Neural cell (in vitro differentiated cells): Measurements from ENCODE around the gene MPPED1. TPM values are rescaled to one million over a fixed set of nuclear protein-coding genes. Genes with fewer than 3 reads are reported as not detected.

Source experiments
- H2AFZ ChIP-seq: fragments of 200-600, 300-800 bp; sonication (generic), shearing (Covaris generic); 2 replicates; pipeline ENCODE4 v1.6.0; 2014; ENCODE audit warnings: low read depth, mild to moderate bottlenecking, antibody characterized with exemption, low read length, moderate library complexity
- H3F3A ChIP-seq: fragments of 200-600 bp; shearing (Covaris generic); 2 replicates; pipeline ENCODE4 v1.6.1; 2016; ENCODE audit warnings: mild to moderate bottlenecking, moderate library complexity, mixed read lengths, antibody characterized with exemption, low read length; ENCODE audit not compliant: insufficient read depth, poor library complexity, severe bottlenecking
- H3K27ac ChIP-seq: fragments of 200-600, 300-800 bp; sonication (generic), shearing (Covaris generic); 2 replicates; pipeline ENCODE4 v1.5.1; 2014; ENCODE audit warnings: mild to moderate bottlenecking, low read length, moderate library complexity
- H3K27me3 ChIP-seq: fragments of 300-800, 200-600 bp; sonication (generic), shearing (Covaris generic); 2 replicates; pipeline ENCODE4 v1.6.0; 2014; ENCODE audit warnings: mild to moderate bottlenecking, low read depth, low read length, moderate library complexity; ENCODE audit not compliant: insufficient read depth
- H3K36me3 ChIP-seq: fragments of 300-800, 200-600 bp; sonication (generic), shearing (Covaris generic); 2 replicates; pipeline ENCODE4 v1.5.1; 2014; ENCODE audit warnings: mild to moderate bottlenecking, antibody characterized with exemption, low read length, moderate library complexity; ENCODE audit not compliant: insufficient read depth
- H3K4me2 ChIP-seq: fragments of 300-800, 200-600 bp; sonication (generic), shearing (Covaris generic); 2 replicates; pipeline ENCODE4 v1.6.0; 2014; ENCODE audit warnings: mild to moderate bottlenecking, low read length
- H3K4me3 ChIP-seq: fragments of 300-800, 200-600 bp; sonication (generic), shearing (Covaris generic); 2 replicates; pipeline ENCODE4 v1.5.1; 2014; ENCODE audit warnings: mild to moderate bottlenecking, low read length, moderate library complexity
- H3K79me2 ChIP-seq: fragments of 200-600 bp; shearing (Covaris generic); replicated peaks from 2 replicates; pipeline ENCODE4 v1.6.0; 2014; ENCODE audit warnings: mild to moderate bottlenecking, low read length, moderate library complexity; ENCODE audit not compliant: insufficient read depth
- H3K9ac ChIP-seq: fragments of 300-800, 200-600 bp; sonication (generic), shearing (Covaris generic); 2 replicates; pipeline ENCODE4 v1.6.1; 2016; ENCODE audit warnings: mild to moderate bottlenecking, low read length, mixed read lengths
- H3K9me2 ChIP-seq: fragments of 200-600 bp; shearing (Covaris generic); 2 replicates; pipeline ENCODE4 v1.6.1; 2016; ENCODE audit warnings: mild to moderate bottlenecking, low read length, mixed read lengths; ENCODE audit not compliant: insufficient read depth
- H3K9me3 ChIP-seq: fragments of 200-600, 300-800 bp; sonication (generic), shearing (Covaris generic); 2 replicates; pipeline ENCODE4 v1.6.1; 2016; ENCODE audit warnings: mild to moderate bottlenecking, mixed run types, low read length, moderate library complexity, mixed read lengths
- H4K20me1 ChIP-seq: fragments of 200-600 bp; shearing (Covaris generic); 2 replicates; pipeline ENCODE4 v1.6.1; 2016; ENCODE audit warnings: mild to moderate bottlenecking, mixed run types; ENCODE audit not compliant: insufficient read depth
- EP300 ChIP-seq: fragments of 450-650 bp; conservative IDR thresholded peaks from 2 replicates; pipeline ENCODE4 v1.6.1; 2014; ENCODE audit warnings: antibody characterized with exemption, mild to moderate bottlenecking, moderate library complexity; ENCODE audit not compliant: poor library complexity, severe bottlenecking
- EZH2 ChIP-seq: fragments of 200-600, 300-800 bp; shearing (Covaris generic), sonication (generic); IDR thresholded peaks from 2 replicates; pipeline ENCODE4 v1.6.1; 2014; ENCODE audit warnings: antibody characterized with exemption, low read length, borderline replicate concordance, mild to moderate bottlenecking; ENCODE audit not compliant: insufficient read depth, poor library complexity, severe bottlenecking
- MXI1 ChIP-seq: fragments of 450-650 bp; conservative IDR thresholded peaks from 2 replicates; pipeline ENCODE4 v1.6.1; 2014; ENCODE audit warnings: antibody characterized with exemption, mild to moderate bottlenecking; ENCODE audit not compliant: poor library complexity, severe bottlenecking
- POLR2AphosphoS5 ChIP-seq: IDR thresholded peaks from 2 replicates; pipeline ENCODE4 v1.6.1; 2012
- RAD21 ChIP-seq: fragments of 450-650 bp; conservative IDR thresholded peaks from 2 replicates; pipeline ENCODE4 v1.6.1; 2014; ENCODE audit warnings: antibody characterized with exemption, mild to moderate bottlenecking, moderate library complexity
- SMC3 ChIP-seq: fragments of 450-650 bp; conservative IDR thresholded peaks from 2 replicates; pipeline ENCODE4 v1.6.1; 2014; ENCODE audit warnings: antibody characterized with exemption, mild to moderate bottlenecking, moderate library complexity; ENCODE audit not compliant: poor library complexity
- TAF1 ChIP-seq: IDR thresholded peaks from 2 replicates; pipeline ENCODE4 v1.6.1; 2012; ENCODE audit warnings: low read depth
- polyA plus RNA-seq: library from polyadenylated mRNA; depleted of rRNA; stranded (reverse); fragments of >200 nt; gene quantifications from 2 replicates; pipeline ENCODE4 v1.2.3, GENCODE V29; 2014
- TF ChIP-seq, protein P1 (sequence below): IDR thresholded peaks from 2 replicates; pipeline ENCODE4 v1.6.1; 2012; ENCODE audit warnings: borderline replicate concordance
- TF ChIP-seq, protein P2 (sequence below): fragments of 450-650 bp; IDR thresholded peaks from 2 replicates; pipeline ENCODE4 v1.5.1; 2014; ENCODE audit warnings: antibody characterized with exemption, mild to moderate bottlenecking, moderate library complexity; ENCODE audit not compliant: poor library complexity, severe bottlenecking

The MPPED1 gene
- polyA plus RNA-seq, 1 donor from 2014 or later: 33.4 TPM

DNA sequence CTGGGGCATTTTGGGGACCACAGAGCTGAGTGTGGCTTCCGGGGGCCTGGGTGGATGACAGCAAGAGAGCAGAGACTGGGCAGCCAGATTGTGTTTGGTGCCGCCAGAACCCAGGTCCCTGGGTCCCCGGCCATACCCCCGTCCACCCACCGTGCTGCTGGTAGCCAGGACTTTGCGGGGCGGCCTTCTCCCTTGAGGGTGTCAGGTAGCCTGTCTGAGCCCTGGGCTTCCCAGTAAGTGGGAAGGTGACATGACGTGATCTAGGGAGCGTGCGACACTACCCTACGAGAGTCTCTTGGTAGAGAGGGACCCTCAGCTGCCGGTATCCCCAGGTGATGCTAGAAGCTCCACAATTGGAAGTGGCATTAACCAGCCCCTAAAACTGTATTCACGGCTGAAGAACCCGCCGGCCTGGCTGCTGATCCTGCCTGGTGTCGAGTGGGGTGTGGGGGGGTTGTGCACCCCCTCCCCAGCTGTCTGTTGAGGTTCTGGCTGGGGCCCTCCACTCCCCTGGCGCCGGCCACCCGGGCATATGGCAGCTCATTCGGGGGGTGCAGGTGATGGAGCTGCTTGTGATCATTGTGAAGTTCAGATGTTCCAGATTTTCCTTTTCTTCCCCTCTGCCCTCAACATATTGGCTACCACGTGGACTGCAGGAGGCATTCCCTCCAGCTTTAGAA lies 66.9 kb downstream of the MPPED1 start:
- Histone ChIP-seq H3K36me3 (no peaks in the 10 kb centered on the region), H3K9ac (no peak overlapping the region), H3K9me2 (no peaks in the 10 kb centered on the region), H3K9me3 (no peaks in the 10 kb centered on the region), H2AFZ (no peak overlapping the region), H3K27me3 (no peaks in the 10 kb centered on the region), H3K4me3 (no peak overlapping the region), H4K20me1 (no peaks in the 10 kb centered on the region), H3K79me2 (no peaks in the 10 kb centered on the region), H3F3A (no peaks in the 10 kb centered on the region), H3K27ac (no peak overlapping the region), H3K4me2 (no peak overlapping the region)
- TF ChIP-seq EP300: no peak
- TF ChIP-seq MXI1: no peak
- no peak for TF ChIP-seq TAF1
- no peak for TF ChIP-seq EZH2
- TF ChIP-seq RAD21: no peak
- no peak for TF ChIP-seq POLR2AphosphoS5
- TF ChIP-seq, protein P1, sequence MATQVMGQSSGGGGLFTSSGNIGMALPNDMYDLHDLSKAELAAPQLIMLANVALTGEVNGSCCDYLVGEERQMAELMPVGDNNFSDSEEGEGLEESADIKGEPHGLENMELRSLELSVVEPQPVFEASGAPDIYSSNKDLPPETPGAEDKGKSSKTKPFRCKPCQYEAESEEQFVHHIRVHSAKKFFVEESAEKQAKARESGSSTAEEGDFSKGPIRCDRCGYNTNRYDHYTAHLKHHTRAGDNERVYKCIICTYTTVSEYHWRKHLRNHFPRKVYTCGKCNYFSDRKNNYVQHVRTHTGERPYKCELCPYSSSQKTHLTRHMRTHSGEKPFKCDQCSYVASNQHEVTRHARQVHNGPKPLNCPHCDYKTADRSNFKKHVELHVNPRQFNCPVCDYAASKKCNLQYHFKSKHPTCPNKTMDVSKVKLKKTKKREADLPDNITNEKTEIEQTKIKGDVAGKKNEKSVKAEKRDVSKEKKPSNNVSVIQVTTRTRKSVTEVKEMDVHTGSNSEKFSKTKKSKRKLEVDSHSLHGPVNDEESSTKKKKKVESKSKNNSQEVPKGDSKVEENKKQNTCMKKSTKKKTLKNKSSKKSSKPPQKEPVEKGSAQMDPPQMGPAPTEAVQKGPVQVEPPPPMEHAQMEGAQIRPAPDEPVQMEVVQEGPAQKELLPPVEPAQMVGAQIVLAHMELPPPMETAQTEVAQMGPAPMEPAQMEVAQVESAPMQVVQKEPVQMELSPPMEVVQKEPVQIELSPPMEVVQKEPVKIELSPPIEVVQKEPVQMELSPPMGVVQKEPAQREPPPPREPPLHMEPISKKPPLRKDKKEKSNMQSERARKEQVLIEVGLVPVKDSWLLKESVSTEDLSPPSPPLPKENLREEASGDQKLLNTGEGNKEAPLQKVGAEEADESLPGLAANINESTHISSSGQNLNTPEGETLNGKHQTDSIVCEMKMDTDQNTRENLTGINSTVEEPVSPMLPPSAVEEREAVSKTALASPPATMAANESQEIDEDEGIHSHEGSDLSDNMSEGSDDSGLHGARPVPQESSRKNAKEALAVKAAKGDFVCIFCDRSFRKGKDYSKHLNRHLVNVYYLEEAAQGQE: no peak
- TF ChIP-seq, protein P2, sequence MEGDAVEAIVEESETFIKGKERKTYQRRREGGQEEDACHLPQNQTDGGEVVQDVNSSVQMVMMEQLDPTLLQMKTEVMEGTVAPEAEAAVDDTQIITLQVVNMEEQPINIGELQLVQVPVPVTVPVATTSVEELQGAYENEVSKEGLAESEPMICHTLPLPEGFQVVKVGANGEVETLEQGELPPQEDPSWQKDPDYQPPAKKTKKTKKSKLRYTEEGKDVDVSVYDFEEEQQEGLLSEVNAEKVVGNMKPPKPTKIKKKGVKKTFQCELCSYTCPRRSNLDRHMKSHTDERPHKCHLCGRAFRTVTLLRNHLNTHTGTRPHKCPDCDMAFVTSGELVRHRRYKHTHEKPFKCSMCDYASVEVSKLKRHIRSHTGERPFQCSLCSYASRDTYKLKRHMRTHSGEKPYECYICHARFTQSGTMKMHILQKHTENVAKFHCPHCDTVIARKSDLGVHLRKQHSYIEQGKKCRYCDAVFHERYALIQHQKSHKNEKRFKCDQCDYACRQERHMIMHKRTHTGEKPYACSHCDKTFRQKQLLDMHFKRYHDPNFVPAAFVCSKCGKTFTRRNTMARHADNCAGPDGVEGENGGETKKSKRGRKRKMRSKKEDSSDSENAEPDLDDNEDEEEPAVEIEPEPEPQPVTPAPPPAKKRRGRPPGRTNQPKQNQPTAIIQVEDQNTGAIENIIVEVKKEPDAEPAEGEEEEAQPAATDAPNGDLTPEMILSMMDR: no peak

DNA sequence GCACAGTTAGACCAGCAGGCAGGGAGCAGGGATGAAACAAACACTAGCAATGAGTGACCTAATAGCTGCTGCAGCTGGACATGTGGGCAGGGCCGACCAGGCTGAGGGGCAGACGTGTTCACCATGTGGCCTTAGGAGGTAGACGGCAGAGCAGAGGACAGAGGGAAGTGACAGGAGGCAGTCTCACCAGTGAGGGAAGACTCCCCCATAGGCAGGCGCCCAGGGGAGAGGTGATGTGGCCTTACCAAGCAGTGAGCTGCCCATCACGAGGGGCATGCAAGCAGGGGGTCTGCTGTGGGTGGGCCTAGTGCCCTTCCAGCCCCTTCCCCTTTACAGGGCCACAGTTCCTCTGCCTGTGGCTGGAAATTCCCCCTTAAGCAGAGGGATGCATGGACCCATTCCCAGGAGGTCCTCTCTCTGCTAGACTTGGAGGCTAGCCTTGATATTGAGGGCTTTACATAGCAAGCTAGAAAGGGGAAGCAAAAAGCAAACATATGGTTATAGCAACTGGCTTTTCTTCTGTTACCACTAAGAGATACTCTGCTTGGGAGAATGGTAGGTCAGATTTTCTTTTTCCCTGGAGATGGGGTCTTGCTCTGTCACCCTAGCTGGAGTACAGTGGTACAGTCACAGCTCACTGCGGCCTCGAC lies 67.6 kb downstream of the MPPED1 start:
- H3K36me3 ChIP-seq: no peaks in the 10 kb centered on the region
- no peak overlapping the region for H3K27ac ChIP-seq
- H3K9ac ChIP-seq: no peak overlapping the region
- no peaks in the 10 kb centered on the region for H3K79me2 ChIP-seq
- no peak overlapping the region for H3K4me3 ChIP-seq
- no peaks in the 10 kb centered on the region for H3K9me3 ChIP-seq
- H4K20me1 ChIP-seq: no peaks in the 10 kb centered on the region
- H3F3A ChIP-seq: no peaks in the 10 kb centered on the region
- H3K27me3 ChIP-seq: no peaks in the 10 kb centered on the region
- no peak overlapping the region for H3K4me2 ChIP-seq
- H2AFZ ChIP-seq: no peak overlapping the region
- H3K9me2 ChIP-seq: no peaks in the 10 kb centered on the region
- TF ChIP-seq POLR2AphosphoS5 (no peak), SMC3 (no peak), RAD21 (no peak), TAF1 (no peak), EP300 (no peak), MXI1 (no peak), EZH2 (no peak)
- TF ChIP-seq, protein P2: no peak
- TF ChIP-seq, protein P1: no peak
